COLO668 (cell line): Measurements from ENCODE around the gene FBXO7.

Experiments used
- DNase-seq: peaks from one replicate; lab custom pipeline; 2025; ENCODE audit not compliant: unreplicated experiment; lab: John Stamatoyannopoulos, UW

FBXO7 gene

GRCh38 chr22:32489377-32489776 lies 14.8 kb downstream of the FBXO7 start:
- no peak for DNase-seq

- DNase-seq = no peak
Observed at GRCh38 chr22:32490279-32490678, 15.7 kb downstream of the FBXO7 start.

DNA sequence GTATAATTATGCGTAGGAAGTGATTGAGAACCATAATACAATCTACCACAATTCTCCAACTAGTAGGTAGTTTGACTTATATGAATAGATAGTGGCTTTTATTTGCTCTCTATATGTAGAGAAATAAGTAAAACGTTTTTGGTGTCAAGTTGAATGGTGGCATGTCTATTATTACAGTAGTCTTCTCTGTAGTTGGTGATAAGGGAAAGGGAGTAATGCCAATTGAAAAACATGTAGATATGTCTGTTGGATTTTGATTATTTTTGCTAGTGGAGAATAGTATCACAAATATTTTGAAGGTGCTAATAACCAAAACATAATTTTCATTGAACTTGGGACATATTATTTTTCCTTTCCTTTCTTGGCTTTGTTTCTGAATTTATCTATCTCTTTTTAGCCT lies 17.5 kb downstream of the FBXO7 start:
- no peak for DNase-seq

- no peak for DNase-seq
Observed at GRCh38 chr22:32493551-32493950, 18.9 kb downstream of the FBXO7 start.

GRCh38 chr22:32494971-32495370 lies 20.4 kb downstream of the FBXO7 start:
- DNase-seq = no peak

GRCh38 chr22:32499666-32500065 lies 25.1 kb downstream of the FBXO7 start:
- no peak for DNase-seq

DNA sequence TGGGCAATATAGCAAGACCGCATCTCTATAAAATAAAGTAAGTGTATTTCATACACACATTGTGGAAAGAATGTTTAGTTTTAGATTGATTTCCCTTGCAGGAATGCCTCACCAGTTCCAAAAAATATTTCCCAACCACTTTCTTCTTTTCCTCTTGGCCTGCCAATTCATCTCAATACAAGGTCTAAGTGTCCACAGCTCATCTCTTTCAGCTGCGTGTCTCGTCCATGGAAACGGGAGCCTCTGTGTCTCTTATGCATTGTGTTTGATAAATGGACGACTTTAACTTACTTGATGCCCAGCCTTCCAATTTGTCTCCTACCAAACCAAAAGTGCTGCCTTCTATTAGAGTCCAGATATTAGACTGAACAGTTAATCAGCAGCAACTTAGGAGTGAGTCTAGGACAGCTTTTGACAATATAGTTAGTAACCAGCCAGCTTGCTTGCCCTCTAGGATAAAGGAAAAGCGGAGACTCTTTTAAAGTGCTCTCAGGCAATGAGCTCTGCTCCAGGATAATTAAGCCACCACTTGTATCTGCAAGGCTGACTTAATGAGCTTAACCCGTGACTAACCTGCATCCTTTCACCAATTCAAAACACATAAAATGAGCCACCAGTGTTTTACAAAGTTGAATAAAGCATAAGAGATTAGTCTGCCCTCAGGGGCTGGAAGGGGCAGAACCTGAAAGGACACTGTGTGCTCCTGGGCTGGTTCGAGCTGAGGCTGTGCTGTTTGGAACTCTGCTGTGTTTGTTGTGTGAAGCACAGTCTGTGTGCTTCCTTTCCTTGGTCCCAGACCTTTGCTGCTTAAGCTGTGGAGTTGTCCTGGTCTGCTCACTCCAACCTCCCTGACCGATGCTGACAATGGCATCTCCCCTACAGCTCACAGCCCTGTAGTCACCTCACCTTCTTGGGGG lies 27.5 kb downstream of the FBXO7 start:
- DNase-seq = no peak

GRCh38 chr22:32509045-32509444 lies 34.4 kb downstream of the FBXO7 start:
- DNase-seq = no peak

DNA sequence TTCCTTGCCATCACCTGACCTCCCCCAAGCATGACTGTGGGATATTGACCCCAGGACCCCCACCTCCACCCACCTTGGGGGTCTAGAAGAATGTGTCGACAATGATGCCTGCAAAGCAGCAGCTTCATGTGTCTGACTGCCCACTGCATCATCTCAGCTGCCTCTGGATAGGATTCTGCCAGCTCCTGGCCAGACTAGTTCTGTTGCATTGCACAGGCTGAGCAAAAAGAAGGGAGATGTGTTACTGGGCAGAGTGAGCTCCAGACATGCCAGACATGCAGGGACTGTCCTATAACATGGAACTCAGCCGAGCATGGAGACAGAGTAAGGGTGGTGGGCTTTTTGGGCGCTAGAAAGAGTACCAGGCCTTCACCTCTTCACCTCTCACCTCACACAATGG lies 36.7 kb downstream of the FBXO7 start:
- no peak for DNase-seq

GRCh38 chr22:32511776-32512175 lies 37.2 kb downstream of the FBXO7 start:
- DNase-seq = no peak

DNA sequence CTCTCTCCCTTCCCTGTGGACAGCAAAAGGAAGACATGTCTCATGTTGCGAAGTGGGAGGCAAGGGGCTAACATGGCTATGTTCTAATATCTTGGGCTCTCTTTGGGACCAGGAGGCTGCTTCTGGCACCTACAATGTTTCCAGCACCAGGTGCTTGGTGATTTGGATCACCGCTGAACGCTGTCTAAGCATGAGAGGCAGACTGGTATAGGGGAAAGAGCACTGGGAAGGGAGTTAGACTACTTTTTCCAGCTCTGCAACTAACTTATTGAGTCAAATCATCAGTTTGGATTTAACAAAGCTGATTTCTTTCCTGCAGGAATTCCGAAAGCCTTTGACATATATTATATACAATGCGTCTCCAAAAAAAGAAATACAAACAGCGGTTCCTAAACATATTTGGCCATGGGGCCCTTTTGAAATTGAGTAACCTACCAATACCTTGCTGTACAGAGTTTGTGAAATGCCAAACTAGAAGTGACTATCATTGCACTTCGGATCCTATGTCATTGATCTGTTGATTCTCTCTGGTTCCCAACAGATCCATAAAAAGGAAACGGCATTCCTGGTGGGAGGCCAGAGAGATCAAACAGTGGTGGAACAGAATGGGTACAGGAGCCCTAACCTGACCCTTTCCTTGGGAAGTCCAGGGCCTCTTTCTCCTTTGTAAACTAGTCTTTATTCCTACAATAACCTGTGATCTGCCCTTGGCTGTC lies 37.8 kb downstream of the FBXO7 start:
- no peak for DNase-seq

DNA sequence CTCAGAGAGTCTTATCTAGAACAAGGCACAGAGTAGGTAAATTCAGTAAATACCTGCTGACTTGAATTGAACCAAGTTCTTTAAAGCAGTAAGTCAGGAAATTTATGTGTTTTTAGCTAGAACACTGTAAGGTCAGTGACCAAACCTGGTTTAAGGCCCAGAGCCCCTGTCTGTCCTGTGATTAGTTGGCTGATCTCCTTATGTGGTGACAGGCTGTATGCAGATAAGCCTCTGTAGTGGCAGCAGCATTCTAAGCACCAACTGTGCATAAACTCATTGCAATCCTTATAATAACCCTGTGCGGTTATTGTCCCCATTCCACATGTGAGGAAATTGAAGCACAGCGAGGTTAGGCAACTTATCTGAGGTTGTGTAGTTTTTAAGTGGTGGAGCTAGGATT lies 40.5 kb downstream of the FBXO7 start:
- no peak for DNase-seq

GRCh38 chr22:32517488-32517887 lies 42.9 kb downstream of the FBXO7 start:
- no peak for DNase-seq

DNA sequence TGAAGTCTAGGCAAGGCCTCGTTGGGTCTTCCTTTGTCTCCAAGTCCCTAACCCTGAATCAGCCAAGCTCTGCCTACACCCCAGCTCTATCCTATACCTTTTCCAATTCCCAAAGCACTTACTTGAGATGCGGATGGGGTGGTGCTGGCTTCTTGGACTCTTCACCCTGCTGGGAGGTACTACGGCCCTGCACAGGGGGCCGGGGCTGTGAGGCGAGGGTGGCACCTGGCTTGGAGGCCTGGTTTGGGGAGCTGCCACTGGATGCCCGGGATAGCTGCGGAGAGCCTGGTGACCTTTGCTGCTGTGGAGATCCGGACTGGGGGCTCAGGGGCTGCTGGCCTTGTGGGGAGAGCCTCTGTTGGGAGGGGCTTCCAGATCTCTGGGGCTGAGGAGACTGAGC lies 43.3 kb downstream of the FBXO7 start:
- DNase-seq = no peak

DNA sequence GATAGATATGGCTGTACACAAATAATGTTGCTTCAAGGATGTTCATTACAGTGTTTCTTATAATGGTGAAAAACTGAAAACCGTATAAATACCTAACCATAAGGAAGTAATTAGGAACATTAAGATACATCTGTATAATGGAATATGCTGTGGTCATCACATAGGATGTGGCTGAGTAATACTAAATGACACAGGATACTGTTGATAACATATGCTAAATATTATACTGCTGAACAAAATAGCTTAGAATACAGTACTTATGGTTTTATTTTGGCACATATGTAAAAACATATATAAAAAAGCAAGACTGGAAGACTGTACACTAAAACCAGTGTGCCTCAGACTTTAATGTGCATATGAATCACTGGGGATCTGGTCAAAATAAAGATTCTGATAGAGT lies 43.8 kb downstream of the FBXO7 start:
- DNase-seq = no peak

GRCh38 chr22:32518848-32519247 lies 44.2 kb downstream of the FBXO7 start:
- no peak for DNase-seq

GRCh38 chr22:32520612-32521011 lies 46.0 kb downstream of the FBXO7 start:
- DNase-seq = no peak

GRCh38 chr22:32522237-32522636 lies 47.6 kb downstream of the FBXO7 start:
- DNase-seq = no peak

DNA sequence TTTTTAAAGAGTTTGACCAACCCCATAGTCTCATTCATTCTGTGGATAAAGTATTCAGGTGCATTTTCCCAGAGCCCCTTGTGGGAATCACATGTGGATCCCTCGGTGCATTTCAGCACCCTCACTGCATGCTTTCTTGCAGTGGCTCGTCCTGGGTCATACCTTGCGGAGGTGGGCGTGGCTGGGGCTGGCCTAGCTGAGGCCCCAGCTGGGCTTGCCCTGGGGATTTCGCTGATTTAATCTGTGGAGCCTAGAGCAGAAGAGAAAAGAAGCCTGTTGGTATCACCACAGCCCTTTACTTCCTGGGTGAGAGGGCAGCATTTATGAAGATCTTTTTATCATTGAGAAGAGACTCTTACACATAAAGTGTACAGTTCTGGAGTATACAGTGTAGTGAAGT lies 53.1 kb downstream of the FBXO7 start:
- DNase-seq = no peak

DNA sequence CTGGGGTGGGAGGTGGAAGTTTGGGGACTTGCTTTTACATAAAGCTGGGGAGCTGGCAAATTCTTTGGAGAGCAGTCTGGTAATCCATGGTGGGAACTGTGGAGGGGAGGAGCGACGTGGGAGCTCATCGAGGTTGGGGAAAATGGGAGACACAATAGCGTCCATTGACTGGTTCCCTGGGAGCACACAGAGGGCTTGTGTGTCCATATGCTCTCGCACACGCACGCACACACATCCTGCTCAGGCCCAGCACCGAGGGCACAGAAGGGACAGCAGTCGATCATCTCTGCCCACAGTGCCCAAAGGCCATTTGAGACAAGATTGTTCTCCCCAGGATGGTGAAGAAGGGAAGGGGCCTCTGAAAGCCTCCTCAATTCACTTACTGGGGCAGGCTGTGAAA lies 53.7 kb downstream of the FBXO7 start:
- no peak for DNase-seq

GRCh38 chr22:32528984-32529982 lies 54.7 kb downstream of the FBXO7 start:
- DNase-seq = peak; percentile 57
